Fibroblast of mammary gland (primary cell): ENCODE data around the gene PDE4B.
"Not testable (repeated sequence)": the region's sequence is repeated elsewhere in the genome, so short reads cannot be mapped to it uniquely, and the experiment has no call there.

Source experiments
- DNase-seq: peaks from one replicate; pipeline ENCODE4 v3.0.0-alpha.2; 2010; ENCODE audit warnings: low read depth
- H3K4me3 ChIP-seq: 2 replicates; pipeline ENCODE4 v1.5.1; 2011; ENCODE audit warnings: low read depth, mild to moderate bottlenecking, low read length, moderate library complexity; ENCODE audit not compliant: control insufficient read depth
- CTCF ChIP-seq: conservative IDR thresholded peaks from 2 replicates; pipeline ENCODE4 v1.5.1; 2011; ENCODE audit warnings: low read depth, low read length, inconsistent platforms; ENCODE audit not compliant: control insufficient read depth, insufficient read depth

Gene PDE4B

GRCh38 chr1:66090859-66091457 is 298.3 kb downstream of the PDE4B start:
- TF ChIP-seq CTCF: no peak
- DNase-seq: no peak
- H3K4me3 ChIP-seq: no peak overlapping the region

GRCh38 chr1:66095190-66095589 is 302.5 kb downstream of the PDE4B start:
- no peak for DNase-seq
- no peak for TF ChIP-seq CTCF
- no peak overlapping the region for H3K4me3 ChIP-seq

- not testable (repeated sequence) for H3K4me3 ChIP-seq, DNase-seq
These were observed 308.3 kb downstream of the PDE4B start for GRCh38 chr1:66100959-66101358.

- H3K4me3 ChIP-seq, DNase-seq: not testable (repeated sequence)
These were observed 311.4 kb downstream of the PDE4B start for GRCh38 chr1:66104076-66104475.

- no peak overlapping the region for H3K4me3 ChIP-seq
- DNase-seq: no peak
- TF ChIP-seq CTCF: no peak
These were observed 315.9 kb downstream of the PDE4B start for GRCh38 chr1:66108624-66109023.

- DNase-seq: no peak
- TF ChIP-seq CTCF: no peak
- no peak overlapping the region for H3K4me3 ChIP-seq
These were observed 320.2 kb downstream of the PDE4B start for GRCh38 chr1:66112744-66113400.

- DNase-seq: no peak
- no peak for TF ChIP-seq CTCF
- H3K4me3 ChIP-seq: no peak overlapping the region
These were observed 326.5 kb downstream of the PDE4B start for GRCh38 chr1:66119148-66119547.

- H3K4me3 ChIP-seq: no peak overlapping the region
- no peak for TF ChIP-seq CTCF
- no peak for DNase-seq
These were observed 332.0 kb downstream of the PDE4B start for GRCh38 chr1:66124670-66125069.

- not testable (repeated sequence) for H3K4me3 ChIP-seq, DNase-seq
These were observed 335.9 kb downstream of the PDE4B start for GRCh38 chr1:66128641-66129040.
